OCI-LY7 (cell line): Measurements from ENCODE around the gene KIAA1217. TPM values are rescaled to one million over a fixed set of nuclear protein-coding genes. Genes with fewer than 3 reads are reported as not detected.

Source experiments
- BruUV-seq: library from RNA; stranded (reverse); fragments of 400-500 nt; replicated peaks from 2 replicates; lab custom pipeline; 2021; lab: Mats Ljungman, UMichigan
- CTCF ChIA-PET: fragments of 300-600 bp; sonication (Branson Sonifier 250); formaldehyde crosslinking; loops from one replicate; lab custom pipeline; 2022; ENCODE audit warnings: antibody characterized with exemption; ENCODE audit not compliant: unreplicated experiment; lab: Charles Lee
- POLR2A ChIA-PET: fragments of 300-600 bp; sonication (Branson Sonifier 250); formaldehyde crosslinking; loops from one replicate; lab custom pipeline; 2022; ENCODE audit warnings: antibody characterized with exemption; lab: Charles Lee
- DNase-seq: peaks from one replicate; pipeline ENCODE4 v3.0.0-alpha.2; 2015; ENCODE audit warnings: low spot score
- H2AFZ ChIP-seq: fragments of 200-600 bp; sonication (generic), shearing (Covaris generic); 2 replicates; pipeline ENCODE4 v1.6.1; 2014; ENCODE audit warnings: mild to moderate bottlenecking, antibody characterized with exemption, low read length, moderate library complexity
- H3K27ac ChIP-seq: fragments of 200-600 bp; sonication (generic); 2 replicates; pipeline ENCODE4 v1.5.1; 2014; ENCODE audit warnings: mixed run types, low read depth, mild to moderate bottlenecking, moderate library complexity, low read length, inconsistent platforms; ENCODE audit not compliant: poor library complexity, severe bottlenecking
- H3K36me3 ChIP-seq: fragments of 200-600 bp; sonication (generic); 2 replicates; pipeline ENCODE4 v1.6.1; 2014; ENCODE audit warnings: mild to moderate bottlenecking, antibody characterized with exemption, low read length, moderate library complexity, mixed read lengths; ENCODE audit not compliant: insufficient read depth
- H3K4me1 ChIP-seq: fragments of 200-600 bp; sonication (generic); 2 replicates; pipeline ENCODE4 v1.5.1; 2014; ENCODE audit warnings: mild to moderate bottlenecking, low read length; ENCODE audit not compliant: insufficient read depth, poor library complexity, severe bottlenecking
- H3K4me2 ChIP-seq: fragments of 200-600 bp; sonication (generic); 2 replicates; pipeline ENCODE4 v1.6.1; 2014; ENCODE audit warnings: mild to moderate bottlenecking, low read length
- H3K4me3 ChIP-seq: fragments of 200-600 bp; sonication (generic); 2 replicates; pipeline ENCODE4 v1.5.1; 2014; ENCODE audit warnings: mild to moderate bottlenecking, low read depth, low read length; ENCODE audit not compliant: poor library complexity, severe bottlenecking
- H3K79me2 ChIP-seq: fragments of 200-600 bp; sonication (generic); 2 replicates; pipeline ENCODE4 v1.6.1; 2016; ENCODE audit warnings: low read depth, mild to moderate bottlenecking, low read length, moderate library complexity, mixed read lengths; ENCODE audit not compliant: insufficient read depth
- H3K9me2 ChIP-seq: fragments of 200-600 bp; sonication (generic); 2 replicates; pipeline ENCODE4 v1.6.1; 2016; ENCODE audit warnings: mild to moderate bottlenecking, low read length, mixed read lengths; ENCODE audit not compliant: insufficient read depth
- H3K9me3 ChIP-seq: fragments of 200-600 bp; sonication (generic); 2 replicates; pipeline ENCODE4 v1.6.1; 2014; ENCODE audit warnings: mild to moderate bottlenecking, mixed run types, low read length, mixed read lengths
- H4K20me1 ChIP-seq: fragments of 200-600 bp; sonication (generic); 2 replicates; pipeline ENCODE4 v1.6.1; 2014; ENCODE audit warnings: mild to moderate bottlenecking, antibody characterized with exemption, low read length, moderate library complexity, mixed read lengths; ENCODE audit not compliant: insufficient read depth
- EZH2phosphoT487 ChIP-seq: fragments of 200-600 bp; sonication (generic); IDR thresholded peaks from 2 replicates; pipeline ENCODE4 v1.6.1; 2018; ENCODE audit warnings: low read depth, borderline replicate concordance, mild to moderate bottlenecking, mixed run types, antibody characterized with exemption, low read length, moderate library complexity, mixed read lengths
- intact Hi-C: fragments of 100-400 bp; cut with micrococcal nuclease; formaldehyde crosslinking; loops from one replicate; pipeline ENCODE4 v1.10.0; 2022; ENCODE audit not compliant: unreplicated experiment
- total RNA-seq, 2 experiments: library from RNA; depleted of rRNA in 1 of 2; stranded (reverse); fragments of >200 nt in 1 of 2; shearing (Covaris generic) in 1 of 2; gene quantifications; 2 replicates each; pipeline ENCODE4 v1.2.3, GENCODE V29; 2014 to 2022
- TF ChIP-seq, protein P1 (sequence below): fragments of 200-600 bp; sonication (generic); conservative IDR thresholded peaks from 2 replicates; pipeline ENCODE4 v1.5.1; 2014; ENCODE audit warnings: mild to moderate bottlenecking, antibody characterized with exemption, low read length, moderate library complexity, mixed read lengths

KIAA1217 gene
- total RNA-seq, 2 experiments from 2014 or later = not detected

DNA sequence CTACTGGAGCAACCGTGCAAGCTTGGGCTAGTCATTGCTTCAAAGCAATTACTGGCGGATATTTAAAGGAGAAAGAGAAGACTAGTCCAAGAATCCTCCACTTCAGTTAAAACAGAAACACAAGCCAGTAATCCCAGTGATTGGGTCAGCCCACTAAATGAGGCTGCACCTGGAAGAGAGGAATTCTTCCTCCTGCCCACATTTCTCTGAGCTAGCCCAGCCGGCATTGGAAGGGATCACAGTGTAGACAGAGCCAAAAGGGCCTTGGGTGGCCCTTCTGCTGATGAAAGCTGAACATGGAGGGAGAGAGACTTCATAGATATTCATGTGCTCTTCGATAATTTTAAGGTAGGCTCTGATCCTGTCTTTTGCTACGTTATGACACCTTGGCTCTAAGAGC lies 228.4 kb downstream of the KIAA1217 start:
- Histone ChIP-seq H3K36me3 (no peaks in the 10 kb centered on the region), H2AFZ (no peak overlapping the region), H3K4me3 (no peak overlapping the region), H3K27ac (no peak overlapping the region), H3K9me2 (no peaks in the 10 kb centered on the region), H4K20me1 (no peaks in the 10 kb centered on the region), H3K4me2 (no peak overlapping the region), H3K79me2 (no peaks in the 10 kb centered on the region), H3K4me1 (no peaks in the 10 kb centered on the region), H3K9me3 (no peaks in the 10 kb centered on the region)
- intact Hi-C loops = no loop called here
- no TSS peak for BruUV-seq
- CTCF ChIA-PET = no interaction called here
- TF ChIP-seq, protein P1, sequence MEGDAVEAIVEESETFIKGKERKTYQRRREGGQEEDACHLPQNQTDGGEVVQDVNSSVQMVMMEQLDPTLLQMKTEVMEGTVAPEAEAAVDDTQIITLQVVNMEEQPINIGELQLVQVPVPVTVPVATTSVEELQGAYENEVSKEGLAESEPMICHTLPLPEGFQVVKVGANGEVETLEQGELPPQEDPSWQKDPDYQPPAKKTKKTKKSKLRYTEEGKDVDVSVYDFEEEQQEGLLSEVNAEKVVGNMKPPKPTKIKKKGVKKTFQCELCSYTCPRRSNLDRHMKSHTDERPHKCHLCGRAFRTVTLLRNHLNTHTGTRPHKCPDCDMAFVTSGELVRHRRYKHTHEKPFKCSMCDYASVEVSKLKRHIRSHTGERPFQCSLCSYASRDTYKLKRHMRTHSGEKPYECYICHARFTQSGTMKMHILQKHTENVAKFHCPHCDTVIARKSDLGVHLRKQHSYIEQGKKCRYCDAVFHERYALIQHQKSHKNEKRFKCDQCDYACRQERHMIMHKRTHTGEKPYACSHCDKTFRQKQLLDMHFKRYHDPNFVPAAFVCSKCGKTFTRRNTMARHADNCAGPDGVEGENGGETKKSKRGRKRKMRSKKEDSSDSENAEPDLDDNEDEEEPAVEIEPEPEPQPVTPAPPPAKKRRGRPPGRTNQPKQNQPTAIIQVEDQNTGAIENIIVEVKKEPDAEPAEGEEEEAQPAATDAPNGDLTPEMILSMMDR = no peak
- no peak for TF ChIP-seq EZH2phosphoT487
- DNase-seq = no peak
- POLR2A ChIA-PET = no interaction called here

DNA sequence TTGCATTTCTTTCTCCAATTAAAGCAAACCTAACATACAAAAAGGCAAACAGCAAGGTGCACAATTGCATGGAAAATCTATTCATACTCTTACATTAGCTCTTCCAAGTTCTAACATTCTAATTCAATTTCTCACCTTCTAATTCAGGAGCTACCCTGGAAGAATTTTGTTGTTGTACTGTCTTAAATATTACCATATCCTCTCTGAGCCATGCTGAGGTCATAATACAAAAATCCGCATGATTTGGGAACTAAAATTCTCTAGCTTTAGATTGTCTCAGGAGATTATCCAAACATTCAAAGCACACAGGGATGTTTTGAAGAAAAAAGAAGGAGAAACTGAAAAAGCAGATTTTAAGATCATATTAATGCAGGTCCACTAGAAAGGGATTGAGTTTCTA lies 229.9 kb downstream of the KIAA1217 start:
- POLR2A ChIA-PET = interaction anchor here (0.6 kb wide), 1 partner anchor 841 kb away, joined by 3 read pairs; no protein-coding TSS in a partner anchor

DNA sequence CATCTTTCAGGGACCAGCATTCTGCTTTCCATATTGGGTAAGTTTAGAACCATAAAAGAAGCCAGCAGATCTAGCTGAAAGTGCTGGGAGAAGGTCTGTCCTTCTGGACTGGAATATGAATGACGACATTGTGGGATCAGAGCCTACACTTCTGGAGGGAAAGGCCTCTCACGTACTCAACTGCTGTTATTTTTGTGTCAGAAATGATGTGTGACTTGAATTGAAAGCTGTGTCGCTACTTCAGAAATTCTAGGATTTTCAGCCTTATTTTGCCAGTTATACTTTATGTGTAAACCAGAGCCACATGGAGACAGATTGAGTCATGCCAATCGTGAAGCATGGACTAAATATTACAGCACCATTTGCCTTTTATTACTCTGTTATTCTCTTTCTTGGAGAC lies 231.0 kb downstream of the KIAA1217 start:
- no peak overlapping the region for H3K27ac ChIP-seq
- no peaks in the 10 kb centered on the region for H3K79me2 ChIP-seq
- no peaks in the 10 kb centered on the region for H4K20me1 ChIP-seq
- H3K4me3 ChIP-seq = no peak overlapping the region
- no peak for DNase-seq
- CTCF ChIA-PET = no interaction called here
- H3K9me2 ChIP-seq = no peaks in the 10 kb centered on the region
- POLR2A ChIA-PET = no interaction called here
- no peak overlapping the region for H3K4me2 ChIP-seq
- H2AFZ ChIP-seq = no peak overlapping the region
- BruUV-seq = no TSS peak
- H3K36me3 ChIP-seq = no peaks in the 10 kb centered on the region
- no peaks in the 10 kb centered on the region for H3K9me3 ChIP-seq
- TF ChIP-seq, protein P1 = no peak
- no peak for TF ChIP-seq EZH2phosphoT487
- no peaks in the 10 kb centered on the region for H3K4me1 ChIP-seq
- intact Hi-C loops = no loop called here

More for the DNA sequence above, 229.9 kb downstream of the KIAA1217 start:
- no peaks in the 10 kb centered on the region for H3K4me1 ChIP-seq
- H3K36me3 ChIP-seq = no peaks in the 10 kb centered on the region
- intact Hi-C loops = no loop called here
- no peak overlapping the region for H3K4me3 ChIP-seq
- H3K79me2 ChIP-seq = no peaks in the 10 kb centered on the region
- H3K4me2 ChIP-seq = no peak overlapping the region
- no peaks in the 10 kb centered on the region for H4K20me1 ChIP-seq
- DNase-seq = no peak
- CTCF ChIA-PET = no interaction called here
- H3K27ac ChIP-seq = no peak overlapping the region
- no peaks in the 10 kb centered on the region for H3K9me2 ChIP-seq
- TF ChIP-seq, protein P1 = no peak
- no peak for TF ChIP-seq EZH2phosphoT487
- H3K9me3 ChIP-seq = no peaks in the 10 kb centered on the region
- BruUV-seq = no TSS peak
- no peak overlapping the region for H2AFZ ChIP-seq
